Endodermal cell (in vitro differentiated cells): ENCODE data around the gene DTNB. TPM values are rescaled to one million over a fixed set of nuclear protein-coding genes. Genes with fewer than 3 reads are reported as not detected.
A peak's percentile ranks its signal among the peaks of the same experiment; 100 is the strongest.

Source experiments
- DNase-seq: peaks from one replicate; pipeline ENCODE4 v3.0.0-alpha.2; 2017
- H3K27ac ChIP-seq: 2 replicates; pipeline ENCODE4 v1.5.1; 2013; ENCODE audit warnings: mild to moderate bottlenecking, low read depth, low read length, moderate library complexity
- H3K27me3 ChIP-seq: 2 replicates; pipeline ENCODE4 v1.6.1; 2013; ENCODE audit warnings: mild to moderate bottlenecking, low read length, moderate library complexity; ENCODE audit not compliant: insufficient read depth, control insufficient read depth, poor library complexity, severe bottlenecking
- H3K36me3 ChIP-seq: 2 replicates; pipeline ENCODE4 v1.7.0; 2013; ENCODE audit warnings: mild to moderate bottlenecking, low read length, moderate library complexity; ENCODE audit not compliant: control insufficient read depth, insufficient read depth
- H3K4me1 ChIP-seq: one replicate; pipeline ENCODE4 v1.7.0; 2013; ENCODE audit warnings: low read length; ENCODE audit not compliant: control insufficient read depth, insufficient read depth
- H3K4me3 ChIP-seq: 2 replicates; pipeline ENCODE4 v1.5.1; 2013; ENCODE audit warnings: mild to moderate bottlenecking, low read length, moderate library complexity
- H3K9ac ChIP-seq: 2 replicates; pipeline ENCODE4 v1.6.1; 2013; ENCODE audit warnings: mild to moderate bottlenecking, low read length, moderate library complexity; ENCODE audit not compliant: poor library complexity, severe bottlenecking; ENCODE audit errors: extremely low read depth
- H3K9me3 ChIP-seq: 2 replicates; pipeline ENCODE4 v1.6.1; 2013; ENCODE audit warnings: mild to moderate bottlenecking, low read length, moderate library complexity; ENCODE audit not compliant: control insufficient read depth
- H3K27ac Mint-ChIP-seq: 2 replicates; pipeline ENCODE4 v1.8.0; 2020; ENCODE audit warnings: mixed read lengths
- H3K27me3 Mint-ChIP-seq: 2 replicates; pipeline ENCODE4 v1.8.0; 2021; ENCODE audit warnings: mild to moderate bottlenecking, mixed read lengths; ENCODE audit not compliant: insufficient read depth
- H3K36me3 Mint-ChIP-seq: 2 replicates; pipeline ENCODE4 v1.8.0; 2020; ENCODE audit warnings: low read depth, mixed read lengths
- H3K4me1 Mint-ChIP-seq: 2 replicates; pipeline ENCODE4 v1.8.0; 2020; ENCODE audit warnings: mixed read lengths
- H3K4me3 Mint-ChIP-seq: 2 replicates; pipeline ENCODE4 v1.8.0; 2020; ENCODE audit warnings: mild to moderate bottlenecking, moderate library complexity, mixed read lengths
- H3K9me3 Mint-ChIP-seq: 2 replicates; pipeline ENCODE4 v1.8.0; 2020; ENCODE audit warnings: mild to moderate bottlenecking, mixed read lengths
- CTCF ChIP-seq: fragments of 200-600 bp; sonication (generic); conservative IDR thresholded peaks from 2 replicates; pipeline ENCODE4 v1.5.0; 2021; ENCODE audit warnings: antibody characterized with exemption, mild to moderate bottlenecking
- WGBS, 2 experiments: methylation state at CpG; one replicate each; pipeline versions ENCODE4 v1.1.5 to v1.1.7; 2013; ENCODE audit warnings: missing lambda C conversion rate in 2 of 2, mixed read lengths in 1 of 2; ENCODE audit not compliant: insufficient coverage in 1 of 2, insufficient read length in 1 of 2; 5-methylcytosine and 5-hydroxymethylcytosine counted together
- total RNA-seq, 2 donors: library from RNA; stranded (reverse); fragmentation: NEBNext Ultra II Directional in 1 of 2; extraction: Animal tissue kit (Norgen Biotek cat#: 25700) in 1 of 2; gene quantifications; 2 replicates in 1 of 2; 3 replicates in 1 of 2; pipeline ENCODE4 v1.2.1, GENCODE V29; 2021

Gene DTNB
- total RNA-seq, 2 donors from 2014 or later: 38.8 to 48.7 TPM

GRCh38 chr2:25460261-25460905 lies 213.0 kb downstream of the DTNB start:
- no peaks in the 10 kb centered on the region for H3K27me3 Mint-ChIP-seq
- Histone ChIP-seq H3K36me3 (no peaks in the 10 kb centered on the region), H3K9ac (no peak overlapping the region), H3K4me1 (no peaks in the 10 kb centered on the region), H3K4me3 (no peak overlapping the region), H3K27ac (no peak overlapping the region), H3K9me3 (no peaks in the 10 kb centered on the region), H3K27me3 (no peaks in the 10 kb centered on the region)
- DNase-seq: no peak
- no peaks in the 10 kb centered on the region for H3K4me1 Mint-ChIP-seq
- no peak for TF ChIP-seq CTCF
- peaks cover 6% of the 10 kb centered on the region for H3K9me3 Mint-ChIP-seq
- 98% methylated on average over 7 of the region's 7 CpGs for WGBS, 2 experiments
- H3K36me3 Mint-ChIP-seq: peaks cover 6% of the 10 kb centered on the region
- H3K4me3 Mint-ChIP-seq: no peak overlapping the region
- H3K27ac Mint-ChIP-seq: no peak overlapping the region

- H3K4me1 Mint-ChIP-seq: peaks cover 8% of the 10 kb centered on the region
- H3K36me3 Mint-ChIP-seq: peaks cover 3% of the 10 kb centered on the region
- peaks cover 6% of the 10 kb centered on the region for H3K9me3 Mint-ChIP-seq
- Histone ChIP-seq H3K4me1 (peaks cover 7% of the 10 kb centered on the region), H3K9me3 (no peaks in the 10 kb centered on the region), H3K36me3 (peaks cover 6% of the 10 kb centered on the region), H3K27ac (no peak overlapping the region), H3K4me3 (peak overlapping the region; percentile 32), H3K27me3 (no peaks in the 10 kb centered on the region), H3K9ac (no peak overlapping the region)
- H3K4me3 Mint-ChIP-seq: no peak overlapping the region
- no peaks in the 10 kb centered on the region for H3K27me3 Mint-ChIP-seq
- TF ChIP-seq CTCF: no peak
- no peak overlapping the region for H3K27ac Mint-ChIP-seq
- no peak for DNase-seq
- WGBS, 2 experiments: 85 to 91% methylated on average over 6 to 9 of the region's 9 CpGs
These were observed 218.4 kb downstream of the DTNB start for GRCh38 chr2:25454824-25455611.

GRCh38 chr2:25453199-25453905 lies 220.0 kb downstream of the DTNB start:
- H3K4me3 ChIP-seq: no peak overlapping the region
- no peak for TF ChIP-seq CTCF

More at GRCh38 chr2:25453199-25453905, 220.0 kb downstream of the DTNB start:
- Histone ChIP-seq H3K27me3 (no peaks in the 10 kb centered on the region), H3K36me3 (peaks cover 14% of the 10 kb centered on the region), H3K4me1 (peaks cover 7% of the 10 kb centered on the region), H3K9ac (no peak overlapping the region), H3K9me3 (no peaks in the 10 kb centered on the region), H3K27ac (no peak overlapping the region)
- Mint-ChIP-seq H3K27me3 (no peaks in the 10 kb centered on the region), H3K4me1 (peaks cover 8% of the 10 kb centered on the region), H3K9me3 (peaks cover 5% of the 10 kb centered on the region), H3K4me3 (no peak overlapping the region), H3K27ac (no peak overlapping the region), H3K36me3 (peaks cover 9% of the 10 kb centered on the region)
- WGBS, 2 experiments: 91 to 100% methylated on average over 1 to 3 of the region's 3 CpGs
- no peak for DNase-seq
